DND-41 (cell line): ENCODE data around the gene LDHA.

Experiments
- CTCF ChIP-seq: IDR thresholded peaks from 2 replicates; pipeline ENCODE4 v1.5.1; 2012; ENCODE audit warnings: borderline replicate concordance, low read length, moderate library complexity, mild to moderate bottlenecking; ENCODE audit not compliant: poor library complexity, severe bottlenecking; ENCODE audit errors: extremely low read depth
- EZH2 ChIP-seq: IDR thresholded peaks from 3 replicates; pipeline ENCODE4 v1.6.1; 2012; ENCODE audit warnings: borderline replicate concordance, low read depth, mild to moderate bottlenecking, moderate library complexity, low read length, inconsistent platforms; ENCODE audit not compliant: severe bottlenecking

- TF ChIP-seq EZH2 (no peak), CTCF (no peak)
Observed at GRCh38 chr11:18392434-18393321, 1.7 kb upstream of the LDHA start.
